ENCODE data around the gene MMUT.
A peak's percentile ranks its signal among the peaks of the same experiment; 100 is the strongest.
"Not testable (repeated sequence)": the region's sequence is repeated elsewhere in the genome, so short reads cannot be mapped to it uniquely, and the experiment has no call there.

Gene MMUT

GRCh38 chr6:49416195-49416594 is 46.9 kb downstream of the MMUT start:
- no peak for DNase-seq

GRCh38 chr6:49415358-49415757 is 47.7 kb downstream of the MMUT start:
- DNase-seq: no peak

GRCh38 chr6:49410564-49410963 is 52.5 kb downstream of the MMUT start:
- DNase-seq: no peak

GRCh38 chr6:49409951-49410542 is 53.0 kb downstream of the MMUT start:
- peak; percentile 61 for DNase-seq

GRCh38 chr6:49406250-49406970 is 56.6 kb downstream of the MMUT start:
- no peak for DNase-seq

- no peak for DNase-seq
Observed at GRCh38 chr6:49401063-49401462, 62.0 kb downstream of the MMUT start.

- DNase-seq: not testable (repeated sequence)
Observed at GRCh38 chr6:49386667-49387508, 76.2 kb downstream of the MMUT start.

GRCh38 chr6:49384904-49385303 is 78.1 kb downstream of the MMUT start:
- DNase-seq: no peak

All from activated CD4-positive, alpha-beta T cell treated with anti-CD3 and anti-CD28 coated beads, Interleukin-2, Interleukin-6, amounts not matched to agents 100 ng/mL and 50 ng/mL, durations not matched to agents 16 hours and 8 hours (primary cell).